ENCODE data around the gene CTPS1. TPM values are rescaled to one million over a fixed set of nuclear protein-coding genes. Genes with fewer than 3 reads are reported as not detected.

Gene CTPS1
- total RNA-seq, 1 donor from 2014 or later, result 73.8 TPM

DNA sequence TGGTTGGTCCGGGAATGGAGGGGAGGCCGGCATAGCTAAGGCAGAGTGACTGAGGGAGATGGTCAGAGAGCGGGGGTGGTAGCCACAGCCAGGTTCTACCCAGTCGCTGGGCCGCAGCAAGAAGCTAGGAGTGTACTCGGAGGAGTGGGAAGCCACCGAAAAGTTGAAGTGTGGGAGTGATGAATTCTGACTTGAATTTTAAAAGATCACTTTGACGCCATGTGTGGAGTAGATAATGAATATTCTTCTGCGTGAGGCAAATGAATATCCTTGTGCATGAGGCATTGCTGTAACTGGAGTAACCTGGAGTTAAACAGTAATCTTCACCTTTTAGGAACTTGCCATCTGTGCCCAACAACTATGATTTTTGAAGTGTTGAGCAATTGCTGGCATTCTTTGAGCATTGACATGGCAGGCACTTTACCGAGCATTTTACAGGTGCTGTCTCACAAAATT, 6.9 kb downstream of the CTPS1 start:
- H3K36me3 ChIP-seq, result peaks cover 28% of the 10 kb centered on the region

DNA sequence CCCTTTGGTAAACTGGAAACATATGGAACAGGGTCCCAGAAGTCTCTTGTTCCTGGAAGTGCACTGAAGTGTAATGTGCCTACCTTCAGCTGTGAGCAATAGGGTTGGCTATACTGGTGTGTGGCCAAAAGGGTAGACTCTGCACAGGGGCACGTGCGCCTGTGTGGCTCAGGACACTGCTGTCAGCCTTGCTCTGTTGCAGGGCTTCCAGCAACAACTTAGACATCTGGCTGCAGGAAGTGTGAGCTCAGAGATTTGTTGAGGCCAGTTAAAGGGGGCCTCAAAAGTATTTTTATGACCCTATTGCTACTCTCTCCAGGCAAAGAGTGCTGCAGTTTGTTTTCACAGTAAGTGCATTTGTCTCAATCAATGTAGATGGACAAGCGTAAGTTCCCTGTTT, 7.5 kb downstream of the CTPS1 start:
- no peak overlapping the region for H2AFZ ChIP-seq (replicated peaks)
- TF ChIP-seq EZH2 (IDR thresholded peaks at IDR 0.05) (no peak), EZH2phosphoT487 (IDR thresholded peaks at IDR 0.05) (no peak)
- TF ChIP-seq, protein P1, sequence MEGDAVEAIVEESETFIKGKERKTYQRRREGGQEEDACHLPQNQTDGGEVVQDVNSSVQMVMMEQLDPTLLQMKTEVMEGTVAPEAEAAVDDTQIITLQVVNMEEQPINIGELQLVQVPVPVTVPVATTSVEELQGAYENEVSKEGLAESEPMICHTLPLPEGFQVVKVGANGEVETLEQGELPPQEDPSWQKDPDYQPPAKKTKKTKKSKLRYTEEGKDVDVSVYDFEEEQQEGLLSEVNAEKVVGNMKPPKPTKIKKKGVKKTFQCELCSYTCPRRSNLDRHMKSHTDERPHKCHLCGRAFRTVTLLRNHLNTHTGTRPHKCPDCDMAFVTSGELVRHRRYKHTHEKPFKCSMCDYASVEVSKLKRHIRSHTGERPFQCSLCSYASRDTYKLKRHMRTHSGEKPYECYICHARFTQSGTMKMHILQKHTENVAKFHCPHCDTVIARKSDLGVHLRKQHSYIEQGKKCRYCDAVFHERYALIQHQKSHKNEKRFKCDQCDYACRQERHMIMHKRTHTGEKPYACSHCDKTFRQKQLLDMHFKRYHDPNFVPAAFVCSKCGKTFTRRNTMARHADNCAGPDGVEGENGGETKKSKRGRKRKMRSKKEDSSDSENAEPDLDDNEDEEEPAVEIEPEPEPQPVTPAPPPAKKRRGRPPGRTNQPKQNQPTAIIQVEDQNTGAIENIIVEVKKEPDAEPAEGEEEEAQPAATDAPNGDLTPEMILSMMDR (IDR thresholded peaks at IDR 0.05), result no peak
- no peak overlapping the region for H3K4me3 ChIP-seq
- no peak overlapping the region for H3K9ac ChIP-seq
- H3K4me1 ChIP-seq, result peaks cover 2% of the 10 kb centered on the region
- H3K4me3 Mint-ChIP-seq, result no peak overlapping the region
- H3K79me2 ChIP-seq (ENCODE audit: low read depth), result peaks cover 36% of the 10 kb centered on the region
- no peak overlapping the region for H3K27ac ChIP-seq
- H3K4me1 Mint-ChIP-seq, result peaks cover 13% of the 10 kb centered on the region
- no peaks in the 10 kb centered on the region for H3K9me3 ChIP-seq (ENCODE audit: low read depth)
- peaks cover 57% of the 10 kb centered on the region for H3K36me3 Mint-ChIP-seq
- H3K4me2 ChIP-seq, result no peak overlapping the region
- H3K9me3 Mint-ChIP-seq, result no peaks in the 10 kb centered on the region
- peaks cover 32% of the 10 kb centered on the region for H3K36me3 ChIP-seq
- DNase-seq (ENCODE audit: low spot score), result no peak
- H3K27me3 ChIP-seq, result no peaks in the 10 kb centered on the region
- H4K20me1 ChIP-seq (ENCODE audit: low read depth), result peaks cover 36% of the 10 kb centered on the region
- H3K27me3 Mint-ChIP-seq (ENCODE audit: insufficient read depth, low read depth), result no peaks in the 10 kb centered on the region
- no peaks in the 10 kb centered on the region for H3F3A ChIP-seq (ENCODE audit: low read depth)
- no peak overlapping the region for H3K27ac Mint-ChIP-seq

More for the DNA sequence above, 6.9 kb downstream of the CTPS1 start:
- Histone ChIP-seq H3K4me3 (no peak overlapping the region), H3K9me3 (ENCODE audit: low read depth) (no peaks in the 10 kb centered on the region), H4K20me1 (ENCODE audit: low read depth) (peaks cover 42% of the 10 kb centered on the region), H3F3A (ENCODE audit: low read depth) (no peaks in the 10 kb centered on the region), H2AFZ (replicated peaks) (no peak overlapping the region), H3K27me3 (no peaks in the 10 kb centered on the region), H3K27ac (no peak overlapping the region), H3K4me1 (peaks cover 8% of the 10 kb centered on the region), H3K79me2 (ENCODE audit: low read depth) (peaks cover 42% of the 10 kb centered on the region), H3K9ac (no peak overlapping the region), H3K4me2 (no peak overlapping the region)
- no peak for DNase-seq (ENCODE audit: low spot score)
- Mint-ChIP-seq H3K4me1 (peaks cover 17% of the 10 kb centered on the region), H3K9me3 (no peaks in the 10 kb centered on the region), H3K27ac (no peak overlapping the region), H3K36me3 (peaks cover 53% of the 10 kb centered on the region), H3K4me3 (no peak overlapping the region), H3K27me3 (ENCODE audit: insufficient read depth, low read depth) (no peaks in the 10 kb centered on the region)
- TF ChIP-seq, protein P1 (IDR thresholded peaks at IDR 0.05), result no peak
- TF ChIP-seq EZH2phosphoT487 (IDR thresholded peaks at IDR 0.05) (no peak), EZH2 (IDR thresholded peaks at IDR 0.05) (no peak)

DNA sequence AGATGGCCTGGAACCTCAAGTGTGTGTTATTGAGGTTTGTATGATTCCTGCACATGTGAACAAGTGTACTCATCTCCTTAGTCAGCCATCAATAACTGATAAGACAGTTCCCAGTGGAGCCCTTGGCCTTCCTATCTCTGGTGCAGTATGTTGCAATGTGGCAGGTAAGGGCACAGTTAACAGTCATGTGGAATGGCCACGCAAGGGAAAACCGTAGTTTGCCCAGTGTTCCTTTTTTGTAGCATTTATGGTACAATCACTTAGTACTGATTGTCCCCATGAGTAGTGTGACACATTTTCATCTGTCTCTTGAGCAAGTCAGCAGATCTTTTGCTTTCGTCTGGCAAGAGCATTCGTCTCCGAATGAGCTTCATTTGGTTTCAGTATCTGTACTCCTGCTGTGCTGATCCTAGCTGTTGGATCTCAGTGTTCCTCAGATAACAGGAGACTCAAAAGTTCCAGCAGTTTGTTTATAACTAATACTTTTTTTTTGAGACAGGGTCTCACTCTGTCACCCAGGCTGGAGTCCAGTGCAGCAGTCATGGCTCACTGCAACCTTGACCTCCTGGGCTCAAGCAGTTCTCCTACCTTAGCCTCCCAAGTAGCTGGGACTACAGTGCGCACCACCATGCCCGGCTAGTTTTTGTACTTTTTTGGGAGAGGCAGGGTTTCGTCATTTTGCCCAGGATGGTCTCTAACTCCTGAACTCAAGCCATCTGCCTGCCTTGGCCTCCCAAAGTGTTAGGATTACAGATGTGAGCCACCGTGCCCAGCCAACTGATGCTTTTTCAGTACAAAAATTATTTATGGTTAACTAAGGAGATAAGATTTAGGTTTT, 8.2 kb downstream of the CTPS1 start:
- Histone ChIP-seq H3K27me3 (no peaks in the 10 kb centered on the region), H3K36me3 (peaks cover 32% of the 10 kb centered on the region), H4K20me1 (ENCODE audit: low read depth) (peaks cover 29% of the 10 kb centered on the region), H3K9ac (no peak overlapping the region), H3K4me2 (no peak overlapping the region), H3K79me2 (ENCODE audit: low read depth) (peaks cover 29% of the 10 kb centered on the region), H3F3A (ENCODE audit: low read depth) (no peaks in the 10 kb centered on the region), H3K9me3 (ENCODE audit: low read depth) (no peaks in the 10 kb centered on the region), H2AFZ (replicated peaks) (no peak overlapping the region), H3K4me3 (no peak overlapping the region), H3K27ac (no peak overlapping the region), H3K4me1 (no peaks in the 10 kb centered on the region)
- TF ChIP-seq EZH2phosphoT487 (IDR thresholded peaks at IDR 0.05) (no peak), EZH2 (IDR thresholded peaks at IDR 0.05) (no peak)
- TF ChIP-seq, protein P1 (IDR thresholded peaks at IDR 0.05), result no peak
- H3K36me3 Mint-ChIP-seq, result peaks cover 61% of the 10 kb centered on the region
- no peak overlapping the region for H3K27ac Mint-ChIP-seq
- H3K4me3 Mint-ChIP-seq, result no peak overlapping the region
- no peaks in the 10 kb centered on the region for H3K9me3 Mint-ChIP-seq
- no peaks in the 10 kb centered on the region for H3K27me3 Mint-ChIP-seq (ENCODE audit: insufficient read depth, low read depth)
- DNase-seq (ENCODE audit: low spot score), result no peak
- peaks cover 7% of the 10 kb centered on the region for H3K4me1 Mint-ChIP-seq

Data from neural progenitor cell (in vitro differentiated cells).